Measurements from ENCODE around the gene MS4A18. TPM values are rescaled to one million over a fixed set of nuclear protein-coding genes. Genes with fewer than 3 reads are reported as not detected.

Gene MS4A18
- total RNA-seq, 1 experiment from 2014 or later = not detected

DNA sequence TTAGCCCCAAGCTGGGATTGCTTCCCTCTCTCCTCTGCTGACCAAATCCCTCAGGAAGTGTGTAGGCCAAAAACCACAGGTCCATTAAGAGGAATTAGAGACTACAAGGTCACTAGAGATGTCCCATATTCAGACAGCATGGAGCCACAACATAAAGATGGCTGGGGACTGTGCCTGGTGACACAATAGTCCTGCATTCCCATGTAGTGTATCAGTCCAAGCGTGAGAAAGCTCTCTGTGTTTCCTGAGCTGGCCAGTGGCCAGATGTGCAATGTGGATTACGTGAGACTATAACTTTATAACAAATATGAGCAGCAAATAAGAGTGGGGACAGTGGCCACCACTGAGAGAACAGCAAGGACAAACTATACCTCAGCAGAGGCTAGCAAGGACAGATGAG, 53.1 kb downstream of the MS4A18 start:
- CTCF ChIA-PET = interaction anchor here (3.3 to 8.9 kb wide), 3 partner anchors 13 to 122 kb away, joined by 20 to 125 read pairs (median 76); no protein-coding TSS in a partner anchor
- no peak for TF ChIP-seq ELF4 (CRISPR knock-in tag; IDR thresholded peaks at IDR 0.05; ENCODE audit: low read depth)
- TF ChIP-seq OVOL2 (CRISPR knock-in tag; IDR thresholded peaks at IDR 0.05; ENCODE audit: borderline replicate concordance) = no peak
- TF ChIP-seq, protein P1, sequence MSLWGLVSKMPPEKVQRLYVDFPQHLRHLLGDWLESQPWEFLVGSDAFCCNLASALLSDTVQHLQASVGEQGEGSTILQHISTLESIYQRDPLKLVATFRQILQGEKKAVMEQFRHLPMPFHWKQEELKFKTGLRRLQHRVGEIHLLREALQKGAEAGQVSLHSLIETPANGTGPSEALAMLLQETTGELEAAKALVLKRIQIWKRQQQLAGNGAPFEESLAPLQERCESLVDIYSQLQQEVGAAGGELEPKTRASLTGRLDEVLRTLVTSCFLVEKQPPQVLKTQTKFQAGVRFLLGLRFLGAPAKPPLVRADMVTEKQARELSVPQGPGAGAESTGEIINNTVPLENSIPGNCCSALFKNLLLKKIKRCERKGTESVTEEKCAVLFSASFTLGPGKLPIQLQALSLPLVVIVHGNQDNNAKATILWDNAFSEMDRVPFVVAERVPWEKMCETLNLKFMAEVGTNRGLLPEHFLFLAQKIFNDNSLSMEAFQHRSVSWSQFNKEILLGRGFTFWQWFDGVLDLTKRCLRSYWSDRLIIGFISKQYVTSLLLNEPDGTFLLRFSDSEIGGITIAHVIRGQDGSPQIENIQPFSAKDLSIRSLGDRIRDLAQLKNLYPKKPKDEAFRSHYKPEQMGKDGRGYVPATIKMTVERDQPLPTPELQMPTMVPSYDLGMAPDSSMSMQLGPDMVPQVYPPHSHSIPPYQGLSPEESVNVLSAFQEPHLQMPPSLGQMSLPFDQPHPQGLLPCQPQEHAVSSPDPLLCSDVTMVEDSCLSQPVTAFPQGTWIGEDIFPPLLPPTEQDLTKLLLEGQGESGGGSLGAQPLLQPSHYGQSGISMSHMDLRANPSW (CRISPR knock-in tag; conservative IDR thresholded peaks at IDR 0.05; ENCODE audit: low read depth) = no peak
- TF ChIP-seq, protein P2, sequence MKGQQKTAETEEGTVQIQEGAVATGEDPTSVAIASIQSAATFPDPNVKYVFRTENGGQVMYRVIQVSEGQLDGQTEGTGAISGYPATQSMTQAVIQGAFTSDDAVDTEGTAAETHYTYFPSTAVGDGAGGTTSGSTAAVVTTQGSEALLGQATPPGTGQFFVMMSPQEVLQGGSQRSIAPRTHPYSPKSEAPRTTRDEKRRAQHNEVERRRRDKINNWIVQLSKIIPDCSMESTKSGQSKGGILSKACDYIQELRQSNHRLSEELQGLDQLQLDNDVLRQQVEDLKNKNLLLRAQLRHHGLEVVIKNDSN (CRISPR knock-in tag; IDR thresholded peaks at IDR 0.05) = no peak
- no peak for TF ChIP-seq AR (CRISPR knock-in tag; IDR thresholded peaks at IDR 0.05)
- TF ChIP-seq, protein P3, sequence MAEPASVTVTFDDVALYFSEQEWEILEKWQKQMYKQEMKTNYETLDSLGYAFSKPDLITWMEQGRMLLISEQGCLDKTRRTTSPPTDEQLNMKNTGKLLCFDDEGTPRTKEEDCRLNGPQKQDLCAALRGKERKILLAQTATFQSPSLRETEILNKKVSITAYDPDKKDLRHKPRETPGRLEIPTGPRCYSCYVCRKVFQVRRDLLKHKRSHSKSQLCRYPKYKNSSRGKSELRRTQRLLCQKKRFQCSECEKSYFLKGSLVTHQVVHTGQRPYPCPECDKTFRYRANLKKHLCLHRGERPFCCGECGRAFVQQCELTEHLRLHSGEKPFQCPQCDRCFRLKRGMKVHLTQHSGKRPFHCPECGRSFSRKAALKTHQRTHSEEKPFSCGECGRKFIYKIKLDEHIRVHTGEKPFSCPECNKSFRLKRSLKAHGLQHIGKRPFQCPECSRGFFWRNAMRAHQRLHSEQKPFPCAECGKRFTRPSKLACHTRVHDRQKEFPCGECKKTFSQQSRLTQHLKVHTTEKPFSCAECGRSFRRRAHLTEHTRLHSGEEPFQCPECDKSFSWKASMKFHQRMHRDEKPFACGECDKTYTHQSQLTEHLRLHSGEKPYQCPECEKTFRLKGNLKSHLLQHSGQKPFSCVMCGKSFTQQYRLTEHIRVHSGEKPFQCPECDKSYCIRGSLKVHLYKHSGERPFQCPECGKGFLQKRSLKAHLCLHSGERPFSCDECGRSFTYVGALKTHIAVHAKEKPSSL (CRISPR knock-in tag; conservative IDR thresholded peaks at IDR 0.05) = no peak
- no peak for TF ChIP-seq TEAD1 (CRISPR knock-in tag; IDR thresholded peaks at IDR 0.05)
- TF ChIP-seq ZNF396 (CRISPR knock-in tag; IDR thresholded peaks at IDR 0.05; ENCODE audit: borderline replicate concordance) = no peak
- TF ChIP-seq, protein P4, sequence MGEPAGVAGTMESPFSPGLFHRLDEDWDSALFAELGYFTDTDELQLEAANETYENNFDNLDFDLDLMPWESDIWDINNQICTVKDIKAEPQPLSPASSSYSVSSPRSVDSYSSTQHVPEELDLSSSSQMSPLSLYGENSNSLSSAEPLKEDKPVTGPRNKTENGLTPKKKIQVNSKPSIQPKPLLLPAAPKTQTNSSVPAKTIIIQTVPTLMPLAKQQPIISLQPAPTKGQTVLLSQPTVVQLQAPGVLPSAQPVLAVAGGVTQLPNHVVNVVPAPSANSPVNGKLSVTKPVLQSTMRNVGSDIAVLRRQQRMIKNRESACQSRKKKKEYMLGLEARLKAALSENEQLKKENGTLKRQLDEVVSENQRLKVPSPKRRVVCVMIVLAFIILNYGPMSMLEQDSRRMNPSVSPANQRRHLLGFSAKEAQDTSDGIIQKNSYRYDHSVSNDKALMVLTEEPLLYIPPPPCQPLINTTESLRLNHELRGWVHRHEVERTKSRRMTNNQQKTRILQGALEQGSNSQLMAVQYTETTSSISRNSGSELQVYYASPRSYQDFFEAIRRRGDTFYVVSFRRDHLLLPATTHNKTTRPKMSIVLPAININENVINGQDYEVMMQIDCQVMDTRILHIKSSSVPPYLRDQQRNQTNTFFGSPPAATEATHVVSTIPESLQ (CRISPR knock-in tag; IDR thresholded peaks at IDR 0.05) = no peak
- TF ChIP-seq CREM (CRISPR knock-in tag; IDR thresholded peaks at IDR 0.05) = no peak
- TF ChIP-seq FOXJ3 (CRISPR knock-in tag; IDR thresholded peaks at IDR 0.05; ENCODE audit: borderline replicate concordance) = no peak
- TF ChIP-seq, protein P5, sequence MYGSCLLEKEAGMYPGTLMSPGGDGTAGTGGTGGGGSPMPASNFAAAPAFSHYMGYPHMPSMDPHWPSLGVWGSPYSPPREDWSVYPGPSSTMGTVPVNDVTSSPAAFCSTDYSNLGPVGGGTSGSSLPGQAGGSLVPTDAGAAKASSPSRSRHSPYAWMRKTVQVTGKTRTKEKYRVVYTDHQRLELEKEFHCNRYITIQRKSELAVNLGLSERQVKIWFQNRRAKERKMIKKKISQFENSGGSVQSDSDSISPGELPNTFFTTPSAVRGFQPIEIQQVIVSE (CRISPR knock-in tag; IDR thresholded peaks at IDR 0.05; ENCODE audit: borderline replicate concordance) = no peak
- no peak for TF ChIP-seq FOXP1 (CRISPR knock-in tag; IDR thresholded peaks at IDR 0.05; ENCODE audit: borderline replicate concordance)
- TF ChIP-seq FOXP4 (CRISPR knock-in tag; IDR thresholded peaks at IDR 0.05) = no peak
- TF ChIP-seq ZNF416 (CRISPR knock-in tag; IDR thresholded peaks at IDR 0.05) = no peak
- no peak for TF ChIP-seq RELA (CRISPR knock-in tag; IDR thresholded peaks at IDR 0.05; ENCODE audit: borderline replicate concordance)
- TF ChIP-seq JAZF1 (CRISPR knock-in tag; IDR thresholded peaks at IDR 0.05) = no peak
- TF ChIP-seq ZNF263 (CRISPR knock-in tag; IDR thresholded peaks at IDR 0.05; ENCODE audit: low read depth) = no peak
- TF ChIP-seq SMAD3 (CRISPR knock-in tag; IDR thresholded peaks at IDR 0.05; ENCODE audit: borderline replicate concordance) = no peak
- POLR2A ChIA-PET = no interaction called here
- peaks cover 7% of the 10 kb centered on the region for H3K4me1 Mint-ChIP-seq
- H3K9me3 Mint-ChIP-seq = no peaks in the 10 kb centered on the region; the same call in 1 of the 2 replicates
- no peak overlapping the region for H3K27ac Mint-ChIP-seq
- ATAC-seq (no peak), DNase-seq (ENCODE audit: low spot score) (no peak)
- H3K4me3 Mint-ChIP-seq = no peak overlapping the region
- no peaks in the 10 kb centered on the region for H3K36me3 Mint-ChIP-seq
- H3K27me3 Mint-ChIP-seq (ENCODE audit: low read depth) = peaks cover 5% of the 10 kb centered on the region; the same call in 1 of the 2 replicates
